Inferior parietal cortex (tissue), 1 donor: Measurements from ENCODE around the gene SCNN1G.
"Not testable (repeated sequence)": the region's sequence is repeated elsewhere in the genome, so short reads cannot be mapped to it uniquely, and the experiment has no call there.

Experiments
- DNase-seq: peaks from one replicate; pipeline ENCODE4 v3.0.0-alpha.2; 2016; ENCODE audit errors: extremely low spot score

SCNN1G gene

GRCh38 chr16:23182679-23183542, at the start of gene SCNN1G:
Gene SCNN1G, plus strand, starts transcription at chr16:23182745. Its CDS starts 3,527 bp downstream, at chr16:23186272.
- no peak for DNase-seq

- no peak for DNase-seq
Observed at GRCh38 chr16:23132775-23133463, 49.6 kb upstream of the SCNN1G start.

GRCh38 chr16:23134274-23134673, 48.3 kb upstream of the SCNN1G start:
- DNase-seq, result no peak

GRCh38 chr16:23137256-23137655, 45.3 kb upstream of the SCNN1G start:
- DNase-seq, result no peak

GRCh38 chr16:23137818-23138217, 44.7 kb upstream of the SCNN1G start:
- DNase-seq, result no peak

GRCh38 chr16:23140107-23140506, 42.4 kb upstream of the SCNN1G start:
- DNase-seq, result no peak

GRCh38 chr16:23141033-23141432, 41.5 kb upstream of the SCNN1G start:
- DNase-seq, result no peak

- peak; percentile 1 for DNase-seq
Observed at GRCh38 chr16:23141500-23141899, 41.0 kb upstream of the SCNN1G start.

- no peak for DNase-seq
Observed at GRCh38 chr16:23141959-23142740, 40.4 kb upstream of the SCNN1G start.

GRCh38 chr16:23143391-23143790, 39.2 kb upstream of the SCNN1G start:
- no peak for DNase-seq

GRCh38 chr16:23144393-23144792, 38.2 kb upstream of the SCNN1G start:
- not testable (repeated sequence) for DNase-seq

- no peak for DNase-seq
Observed at GRCh38 chr16:23145186-23145585, 37.4 kb upstream of the SCNN1G start.

- no peak for DNase-seq
Observed at GRCh38 chr16:23145608-23146007, 36.9 kb upstream of the SCNN1G start.

- DNase-seq, result no peak
Observed at GRCh38 chr16:23146877-23147601, 35.5 kb upstream of the SCNN1G start.

- DNase-seq, result no peak
Observed at GRCh38 chr16:23147666-23148065, 34.9 kb upstream of the SCNN1G start.

- no peak for DNase-seq
Observed at GRCh38 chr16:23148166-23148512, 34.4 kb upstream of the SCNN1G start.

GRCh38 chr16:23148513-23149266, 33.9 kb upstream of the SCNN1G start:
- no peak for DNase-seq

GRCh38 chr16:23149267-23149992, 33.1 kb upstream of the SCNN1G start, which contains the start of gene USP31:
Gene USP31, minus strand, starts transcription at chr16:23149452. Its CDS starts 182 bp downstream, at chr16:23149270.
- DNase-seq, result peak; percentile 91

GRCh38 chr16:23149993-23150364, 32.6 kb upstream of the SCNN1G start:
- DNase-seq, result no peak
